ENCODE measurements around the gene ELP1. TPM values are rescaled to one million over a fixed set of nuclear protein-coding genes. Genes with fewer than 3 reads are reported as not detected.

The ELP1 gene
- total and polyA plus RNA-seq, 2 experiments from 2014 or later: 34.8 to 68.6 TPM

GRCh38 chr9:108864446-108864845, 69.5 kb downstream of the ELP1 start:
- TF ChIP-seq EZH2 (IDR thresholded peaks at IDR 0.05; ENCODE audit: borderline replicate concordance) (no peak), EZH2phosphoT487 (IDR thresholded peaks at IDR 0.05; ENCODE audit: low read depth, severe bottlenecking, unreplicated experiment) (no peak)
- TF ChIP-seq, protein P1, sequence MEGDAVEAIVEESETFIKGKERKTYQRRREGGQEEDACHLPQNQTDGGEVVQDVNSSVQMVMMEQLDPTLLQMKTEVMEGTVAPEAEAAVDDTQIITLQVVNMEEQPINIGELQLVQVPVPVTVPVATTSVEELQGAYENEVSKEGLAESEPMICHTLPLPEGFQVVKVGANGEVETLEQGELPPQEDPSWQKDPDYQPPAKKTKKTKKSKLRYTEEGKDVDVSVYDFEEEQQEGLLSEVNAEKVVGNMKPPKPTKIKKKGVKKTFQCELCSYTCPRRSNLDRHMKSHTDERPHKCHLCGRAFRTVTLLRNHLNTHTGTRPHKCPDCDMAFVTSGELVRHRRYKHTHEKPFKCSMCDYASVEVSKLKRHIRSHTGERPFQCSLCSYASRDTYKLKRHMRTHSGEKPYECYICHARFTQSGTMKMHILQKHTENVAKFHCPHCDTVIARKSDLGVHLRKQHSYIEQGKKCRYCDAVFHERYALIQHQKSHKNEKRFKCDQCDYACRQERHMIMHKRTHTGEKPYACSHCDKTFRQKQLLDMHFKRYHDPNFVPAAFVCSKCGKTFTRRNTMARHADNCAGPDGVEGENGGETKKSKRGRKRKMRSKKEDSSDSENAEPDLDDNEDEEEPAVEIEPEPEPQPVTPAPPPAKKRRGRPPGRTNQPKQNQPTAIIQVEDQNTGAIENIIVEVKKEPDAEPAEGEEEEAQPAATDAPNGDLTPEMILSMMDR (IDR thresholded peaks at IDR 0.05; ENCODE audit: poor library complexity): no peak
- Histone ChIP-seq H3K27ac (no peak overlapping the region), H3K4me1 (ENCODE audit: insufficient read depth) (peaks cover 16% of the 10 kb centered on the region), H3K9me3 (ENCODE audit: low read depth) (no peaks in the 10 kb centered on the region), H3K79me2 (no peaks in the 10 kb centered on the region), H3K36me3 (replicated peaks; ENCODE audit: insufficient read depth, low read depth) (no peaks in the 10 kb centered on the region), H3K4me3 (no peak overlapping the region), H3K4me2 (no peak overlapping the region), H4K20me1 (ENCODE audit: insufficient read depth, poor library complexity, severe bottlenecking) (no peaks in the 10 kb centered on the region), H3K9me2 (replicated peaks; ENCODE audit: insufficient read depth) (no peaks in the 10 kb centered on the region), H3K27me3 (no peaks in the 10 kb centered on the region), H2AFZ (no peak overlapping the region)
- no peak for DNase-seq (ENCODE audit: low spot score)
- WGBS (ENCODE audit: low lambda C conversion rate, missing lambda C conversion rate): 87% methylated on average over 3 of the region's 3 CpGs

- no peak for DNase-seq (ENCODE audit: low spot score)
- no peaks in the 10 kb centered on the region for H3K9me3 ChIP-seq (ENCODE audit: low read depth)
- H2AFZ ChIP-seq: no peak overlapping the region
- no peak overlapping the region for H3K4me3 ChIP-seq
- no peak for TF ChIP-seq EZH2phosphoT487 (IDR thresholded peaks at IDR 0.05; ENCODE audit: low read depth, severe bottlenecking, unreplicated experiment)
- TF ChIP-seq, protein P1 (IDR thresholded peaks at IDR 0.05; ENCODE audit: poor library complexity): no peak
- TF ChIP-seq EZH2 (IDR thresholded peaks at IDR 0.05; ENCODE audit: borderline replicate concordance): no peak
- no peak overlapping the region for H3K27ac ChIP-seq
- H3K4me1 ChIP-seq (ENCODE audit: insufficient read depth): peaks cover 10% of the 10 kb centered on the region
- no peaks in the 10 kb centered on the region for H3K79me2 ChIP-seq
- no peaks in the 10 kb centered on the region for H3K9me2 ChIP-seq (replicated peaks; ENCODE audit: insufficient read depth)
- no peaks in the 10 kb centered on the region for H3K36me3 ChIP-seq (replicated peaks; ENCODE audit: insufficient read depth, low read depth)
- H3K27me3 ChIP-seq: no peaks in the 10 kb centered on the region
- H3K4me2 ChIP-seq: no peak overlapping the region
- no peaks in the 10 kb centered on the region for H4K20me1 ChIP-seq (ENCODE audit: insufficient read depth, poor library complexity, severe bottlenecking)
- WGBS (ENCODE audit: low lambda C conversion rate, missing lambda C conversion rate): 94% methylated on average over 3 of the region's 3 CpGs
Observed at GRCh38 chr9:108863891-108864290, 70.0 kb downstream of the ELP1 start.

DNA sequence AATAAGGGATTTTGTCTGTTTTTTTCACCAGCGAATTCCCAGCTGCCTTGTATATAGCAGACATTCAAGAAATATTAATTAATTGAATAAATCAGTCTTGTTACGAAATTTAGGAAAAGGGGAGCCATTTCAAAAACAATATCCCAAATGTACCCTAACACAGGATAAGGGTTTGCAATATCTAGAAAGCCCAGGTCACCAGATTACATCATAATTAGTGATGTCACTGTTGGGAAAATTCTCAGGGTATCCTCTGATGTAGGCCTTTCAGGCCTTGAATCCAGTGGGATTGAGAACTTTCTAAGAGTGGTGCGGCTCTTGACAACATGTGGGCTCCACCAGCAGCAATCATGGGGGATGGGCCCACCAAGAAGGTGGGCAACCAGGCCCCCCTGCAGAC, 71.9 kb downstream of the ELP1 start, which contains the start of gene ACTL7A:
TSS of gene ACTL7A (plus strand) at position 270 of the 400 bp plus-strand sequence. CDS start at position 327, 57 bp downstream.
- Histone ChIP-seq H3K4me2 (no peak within 1 kb of the TSS), H2AFZ (no peak within 1 kb of the TSS), H3K79me2 (no peaks in the 10 kb centered on the region), H3K9me3 (ENCODE audit: low read depth) (no peaks in the 10 kb centered on the region), H3K4me3 (no peak within 1 kb of the TSS), H3K36me3 (replicated peaks; ENCODE audit: insufficient read depth, low read depth) (no peaks in the 10 kb centered on the region), H3K27ac (no peak within 1 kb of the TSS), H3K27me3 (no peaks in the 10 kb centered on the region), H4K20me1 (ENCODE audit: insufficient read depth, poor library complexity, severe bottlenecking) (no peaks in the 10 kb centered on the region), H3K9me2 (replicated peaks; ENCODE audit: insufficient read depth) (no peaks in the 10 kb centered on the region), H3K4me1 (ENCODE audit: insufficient read depth) (no peaks in the 10 kb centered on the region)
- TF ChIP-seq, protein P1 (IDR thresholded peaks at IDR 0.05; ENCODE audit: poor library complexity): no peak
- WGBS (ENCODE audit: low lambda C conversion rate, missing lambda C conversion rate): 94% methylated on average over 3 of the region's 3 CpGs
- no peak for DNase-seq (ENCODE audit: low spot score)

- H3K9me2 ChIP-seq (replicated peaks; ENCODE audit: insufficient read depth): no peaks in the 10 kb centered on the region
- H3K4me2 ChIP-seq: no peak overlapping the region
- no peaks in the 10 kb centered on the region for H3K79me2 ChIP-seq
- DNase-seq (ENCODE audit: low spot score): no peak
- TF ChIP-seq EZH2phosphoT487 (IDR thresholded peaks at IDR 0.05; ENCODE audit: low read depth, severe bottlenecking, unreplicated experiment) (no peak), EZH2 (IDR thresholded peaks at IDR 0.05; ENCODE audit: borderline replicate concordance) (no peak)
- TF ChIP-seq, protein P1 (IDR thresholded peaks at IDR 0.05; ENCODE audit: poor library complexity): no peak
- no peak overlapping the region for H2AFZ ChIP-seq
- no peak overlapping the region for H3K4me3 ChIP-seq
- 85% methylated on average over 7 of the region's 7 CpGs for WGBS (ENCODE audit: low lambda C conversion rate, missing lambda C conversion rate)
- H3K9me3 ChIP-seq (ENCODE audit: low read depth): no peaks in the 10 kb centered on the region
- H3K27ac ChIP-seq: no peak overlapping the region
- H3K36me3 ChIP-seq (replicated peaks; ENCODE audit: insufficient read depth, low read depth): no peaks in the 10 kb centered on the region
- no peaks in the 10 kb centered on the region for H4K20me1 ChIP-seq (ENCODE audit: insufficient read depth, poor library complexity, severe bottlenecking)
- H3K4me1 ChIP-seq (ENCODE audit: insufficient read depth): no peaks in the 10 kb centered on the region
- no peaks in the 10 kb centered on the region for H3K27me3 ChIP-seq
Observed at GRCh38 chr9:108861464-108861863, 72.5 kb downstream of the ELP1 start.

Measured in hepatocyte (in vitro differentiated cells).